GM12875 (cell line): Measurements from ENCODE around the gene TM4SF4.

Experiments used
- H3K4me3 ChIP-seq: one replicate; pipeline ENCODE4 v1.5.1; 2011; ENCODE audit warnings: low read depth, low read length, control low read depth
- TF ChIP-seq, protein P1 (sequence below): IDR thresholded peaks from 2 replicates; pipeline ENCODE4 v1.5.1; 2011; ENCODE audit warnings: low read depth, mild to moderate bottlenecking, control low read depth, inconsistent platforms, low read length, moderate library complexity, borderline replicate concordance; ENCODE audit not compliant: insufficient read depth

The TM4SF4 gene

GRCh38 chr3:149462051-149462450 is 12.4 kb upstream of the TM4SF4 start:
- TF ChIP-seq, protein P1, sequence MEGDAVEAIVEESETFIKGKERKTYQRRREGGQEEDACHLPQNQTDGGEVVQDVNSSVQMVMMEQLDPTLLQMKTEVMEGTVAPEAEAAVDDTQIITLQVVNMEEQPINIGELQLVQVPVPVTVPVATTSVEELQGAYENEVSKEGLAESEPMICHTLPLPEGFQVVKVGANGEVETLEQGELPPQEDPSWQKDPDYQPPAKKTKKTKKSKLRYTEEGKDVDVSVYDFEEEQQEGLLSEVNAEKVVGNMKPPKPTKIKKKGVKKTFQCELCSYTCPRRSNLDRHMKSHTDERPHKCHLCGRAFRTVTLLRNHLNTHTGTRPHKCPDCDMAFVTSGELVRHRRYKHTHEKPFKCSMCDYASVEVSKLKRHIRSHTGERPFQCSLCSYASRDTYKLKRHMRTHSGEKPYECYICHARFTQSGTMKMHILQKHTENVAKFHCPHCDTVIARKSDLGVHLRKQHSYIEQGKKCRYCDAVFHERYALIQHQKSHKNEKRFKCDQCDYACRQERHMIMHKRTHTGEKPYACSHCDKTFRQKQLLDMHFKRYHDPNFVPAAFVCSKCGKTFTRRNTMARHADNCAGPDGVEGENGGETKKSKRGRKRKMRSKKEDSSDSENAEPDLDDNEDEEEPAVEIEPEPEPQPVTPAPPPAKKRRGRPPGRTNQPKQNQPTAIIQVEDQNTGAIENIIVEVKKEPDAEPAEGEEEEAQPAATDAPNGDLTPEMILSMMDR: no peak
- no peak overlapping the region for H3K4me3 ChIP-seq

- H3K4me3 ChIP-seq: no peak overlapping the region
- TF ChIP-seq, protein P1: no peak
Measured at GRCh38 chr3:149462581-149463011, 11.9 kb upstream of the TM4SF4 start.

GRCh38 chr3:149463921-149464320 is 10.6 kb upstream of the TM4SF4 start:
- TF ChIP-seq, protein P1: no peak
- no peak overlapping the region for H3K4me3 ChIP-seq

DNA sequence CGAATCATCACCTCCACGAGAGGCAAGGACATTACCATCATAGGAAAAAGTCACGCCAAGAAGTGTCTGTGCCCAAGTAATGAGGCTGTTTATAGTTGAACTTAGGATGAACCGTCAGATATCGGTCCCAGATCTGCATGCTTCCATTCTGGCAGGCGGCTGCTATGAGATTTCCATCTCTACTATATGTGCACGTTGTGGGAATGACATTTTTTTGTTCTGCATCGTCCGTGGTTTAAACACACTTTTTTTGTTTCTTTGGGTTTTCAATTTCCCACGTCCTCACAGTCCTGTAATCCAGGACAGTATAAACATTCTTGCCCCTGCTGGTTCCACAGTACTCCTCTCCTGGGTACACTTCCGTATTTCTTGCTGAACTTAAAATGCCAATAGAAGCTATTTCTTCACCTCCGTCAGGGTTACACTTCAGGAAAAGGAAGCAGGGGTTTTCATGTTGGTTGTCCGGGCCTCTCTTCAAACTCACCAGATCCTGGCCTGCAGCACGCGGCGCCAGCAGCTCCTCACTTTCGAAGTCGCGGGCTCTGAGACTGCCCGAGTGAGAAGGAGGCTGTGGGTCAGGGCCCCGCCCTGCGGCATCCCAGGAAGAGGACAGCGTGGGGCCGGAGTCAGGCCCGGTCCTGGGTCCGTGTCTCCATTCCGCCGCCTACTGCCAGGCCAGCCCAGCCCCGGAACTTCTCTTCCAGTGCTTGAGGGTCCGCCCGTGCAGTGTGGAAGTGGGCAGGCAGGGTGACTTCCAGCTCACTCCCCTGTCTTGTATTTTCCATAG is 9.8 kb upstream of the TM4SF4 start:
- TF ChIP-seq, protein P1: no peak
- no peak overlapping the region for H3K4me3 ChIP-seq

DNA sequence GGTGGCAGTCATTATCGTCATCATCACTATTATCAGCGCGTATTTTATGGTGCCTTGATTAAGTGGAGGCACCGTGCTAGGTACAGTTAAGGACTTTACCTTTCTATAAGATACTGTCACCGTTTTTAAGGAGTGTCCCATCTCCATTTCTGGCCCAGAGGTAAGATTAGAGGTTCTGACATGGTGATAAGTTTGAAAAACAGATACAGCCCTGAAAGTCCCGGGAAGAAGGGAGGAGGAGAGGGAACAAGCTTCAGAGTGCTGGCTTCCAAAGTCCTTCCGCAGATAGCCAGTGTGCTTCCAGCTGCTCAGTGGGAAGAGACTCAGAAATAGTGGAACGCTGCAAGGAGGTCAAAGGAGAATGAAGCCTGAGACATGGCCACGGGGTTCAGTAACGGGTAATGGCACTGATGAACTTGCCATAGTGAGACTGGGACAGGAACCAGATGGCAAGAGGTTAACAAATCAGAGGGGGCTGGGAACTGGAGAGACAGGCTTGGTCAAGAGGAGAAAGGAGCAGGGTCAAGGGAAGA is 9.1 kb upstream of the TM4SF4 start:
- TF ChIP-seq, protein P1: no peak
- no peak overlapping the region for H3K4me3 ChIP-seq

DNA sequence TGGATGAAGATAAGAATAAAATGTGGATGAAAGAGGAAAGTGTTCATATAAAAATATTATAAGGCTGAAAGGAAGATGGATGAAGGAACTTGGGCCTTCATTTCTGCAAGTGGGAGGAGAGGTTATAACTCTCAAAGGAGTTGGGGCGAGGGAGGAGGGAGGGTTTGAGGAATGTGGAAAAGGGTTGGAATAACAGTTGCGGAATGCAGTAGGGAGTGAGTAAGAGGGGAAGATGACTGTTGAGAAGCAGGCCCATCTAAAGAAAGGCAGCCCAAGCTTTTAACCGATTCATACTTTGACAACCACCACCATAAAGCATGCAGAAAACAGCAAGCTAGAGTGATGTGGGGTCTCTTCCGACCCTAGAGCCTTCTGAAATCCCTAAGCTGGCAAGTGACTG is 8.3 kb upstream of the TM4SF4 start:
- no peak overlapping the region for H3K4me3 ChIP-seq
- TF ChIP-seq, protein P1: no peak
